Measurements from ENCODE around the gene MED13L.

MED13L gene

DNA sequence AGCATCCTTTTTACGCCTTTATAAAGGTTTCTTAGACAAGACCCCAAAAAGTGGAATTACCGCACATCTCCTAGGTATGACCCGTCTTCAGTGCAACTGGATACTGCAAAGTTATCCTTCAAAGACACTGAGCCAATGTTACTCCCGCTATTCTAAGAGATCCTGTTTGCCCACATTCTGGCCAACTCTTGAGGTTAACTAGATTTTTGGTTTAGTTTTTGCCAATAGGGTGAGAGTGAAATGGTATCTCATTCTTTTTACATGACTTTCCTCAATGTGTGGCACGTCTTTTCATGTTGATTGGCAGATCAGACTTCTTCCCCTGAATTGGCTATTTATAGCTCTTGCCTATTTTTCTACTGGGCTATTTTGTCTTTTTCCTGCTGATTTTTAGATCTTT, 347.2 kb downstream of the MED13L start:
- DNase-seq, result no peak

DNA sequence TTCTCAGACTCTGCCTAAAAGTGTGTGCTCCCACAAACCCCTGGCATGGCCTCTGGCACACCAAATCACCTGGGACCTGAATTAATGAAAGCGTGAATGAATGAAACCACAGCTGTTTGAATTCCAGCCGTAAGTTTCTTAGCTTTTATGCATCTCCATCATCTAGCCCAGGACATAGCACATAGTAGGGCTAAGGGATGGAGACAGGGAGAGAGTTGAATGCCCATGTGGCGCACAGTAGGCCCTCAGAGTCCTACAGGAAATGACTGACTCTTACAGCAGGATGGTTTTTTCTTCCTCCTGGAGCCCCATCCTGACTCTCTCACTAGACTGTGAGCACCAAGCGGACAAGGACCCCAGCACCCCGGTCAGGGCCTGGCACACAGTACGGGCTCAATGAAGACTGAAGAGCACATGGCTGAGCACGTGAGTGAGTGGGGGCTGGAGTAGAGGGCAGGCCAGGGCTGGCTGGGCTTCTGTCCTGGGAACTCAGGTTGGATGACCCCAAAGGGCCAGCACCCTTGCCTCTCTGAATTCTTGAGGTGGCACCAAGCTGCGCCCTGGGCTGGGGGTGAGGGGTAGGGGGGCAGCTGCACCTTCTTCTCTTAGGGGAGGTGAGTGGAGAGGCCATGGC, 351.3 kb downstream of the MED13L start:
- DNase-seq, result no peak

DNA sequence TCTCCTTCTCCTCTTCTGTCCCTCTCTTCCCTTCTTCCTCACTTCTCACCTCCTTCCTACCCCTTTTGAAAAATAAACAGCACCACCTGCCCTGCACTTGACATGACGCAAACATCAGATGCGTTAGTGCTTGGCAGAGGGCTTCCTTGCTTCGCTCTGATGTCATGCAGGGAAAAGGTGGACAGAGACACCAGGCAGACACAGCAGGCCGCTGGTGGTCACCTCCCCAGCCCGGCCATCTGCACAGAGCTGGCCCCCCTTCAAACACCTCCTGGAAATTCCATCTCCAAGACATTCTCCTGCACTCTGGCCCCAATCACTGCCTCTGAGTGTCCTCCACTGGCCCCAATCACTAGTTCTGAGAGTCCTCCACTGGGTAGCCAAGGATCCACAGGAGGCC, 353.6 kb downstream of the MED13L start:
- no peak for DNase-seq

DNA sequence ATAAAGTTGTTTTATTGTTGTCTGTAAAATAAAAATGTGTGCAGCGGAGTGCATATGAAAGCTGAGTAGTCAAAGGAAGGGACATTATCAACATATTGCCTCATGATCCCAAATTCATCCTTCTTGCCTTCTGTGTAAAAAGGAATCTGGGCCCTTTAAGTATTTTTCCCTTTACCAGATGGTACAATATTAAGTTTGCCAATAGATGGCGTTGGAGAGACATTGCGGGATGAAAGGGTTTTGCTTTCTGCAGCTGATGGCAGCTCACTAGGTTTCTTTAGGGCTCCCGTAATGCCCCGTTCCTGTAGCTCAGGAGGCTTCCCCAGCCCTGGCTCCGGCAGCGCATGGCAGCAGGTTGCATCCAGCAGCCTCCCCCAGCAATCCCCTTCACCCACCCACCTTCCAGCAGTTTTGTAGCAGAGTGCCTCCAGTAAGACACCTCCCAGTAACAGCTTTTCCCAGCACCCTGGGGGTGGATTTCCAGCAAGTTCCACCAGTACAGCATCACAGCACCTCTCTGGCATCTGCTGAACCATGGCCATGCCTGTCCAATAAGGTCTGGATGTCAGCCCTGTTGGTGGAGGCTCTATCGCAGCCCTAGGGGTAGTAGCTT, 354.4 kb downstream of the MED13L start:
- DNase-seq, result no peak

DNA sequence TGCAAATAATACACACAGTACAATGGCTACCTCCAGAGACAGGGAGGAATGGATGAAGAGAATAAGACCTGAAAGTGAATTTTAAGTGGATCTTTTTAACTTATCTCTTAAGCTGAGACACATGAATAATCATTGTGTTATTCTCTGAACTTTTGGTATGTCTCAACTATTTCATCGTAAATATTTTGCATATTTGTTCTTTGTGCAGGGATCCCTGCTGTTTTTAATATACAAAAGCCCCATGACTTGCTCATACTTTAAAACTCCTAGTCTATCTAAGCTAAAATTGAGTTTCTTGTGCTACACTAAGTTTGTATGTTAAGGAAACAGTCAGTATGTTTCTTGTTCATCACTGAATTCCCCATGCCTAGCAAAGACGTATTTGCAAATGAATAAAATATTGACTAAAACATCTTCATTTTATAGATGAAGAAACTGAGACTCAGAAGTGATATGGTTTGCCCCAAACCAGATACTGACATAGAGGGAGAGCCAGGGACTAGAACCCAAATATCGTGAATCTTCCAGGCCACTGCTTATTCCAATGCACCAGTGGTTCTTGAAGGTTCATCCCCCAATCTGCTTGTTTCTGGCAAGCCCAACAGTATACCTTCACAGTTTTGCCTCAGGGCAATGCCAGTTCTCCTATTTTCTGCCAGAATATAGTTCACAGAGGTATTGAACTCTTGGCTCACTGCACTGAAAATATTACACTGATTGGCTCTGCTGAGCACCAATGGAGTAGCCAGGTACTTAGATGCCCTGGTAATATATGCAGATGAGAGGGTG, 356.9 kb downstream of the MED13L start:
- no peak for DNase-seq

DNA sequence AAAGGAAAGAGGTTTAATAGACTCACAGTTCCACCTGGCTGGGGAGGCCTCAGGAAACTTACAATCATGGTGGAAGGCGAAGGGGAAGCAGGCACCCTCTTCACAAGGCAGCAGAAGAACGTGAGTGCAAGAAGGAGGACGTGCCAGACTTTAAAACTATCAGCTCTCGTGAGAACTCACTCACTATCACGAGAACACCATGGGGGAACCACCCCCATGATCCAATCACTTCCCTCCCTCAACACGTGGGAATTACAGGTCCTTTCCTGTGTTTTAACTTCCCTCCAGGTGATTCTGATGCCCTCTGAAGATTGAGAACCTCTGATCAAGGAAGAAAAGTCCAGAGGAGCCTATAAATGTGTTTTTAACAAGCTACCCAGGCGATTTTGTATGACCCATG, 358.7 kb downstream of the MED13L start:
- no peak for DNase-seq

DNA sequence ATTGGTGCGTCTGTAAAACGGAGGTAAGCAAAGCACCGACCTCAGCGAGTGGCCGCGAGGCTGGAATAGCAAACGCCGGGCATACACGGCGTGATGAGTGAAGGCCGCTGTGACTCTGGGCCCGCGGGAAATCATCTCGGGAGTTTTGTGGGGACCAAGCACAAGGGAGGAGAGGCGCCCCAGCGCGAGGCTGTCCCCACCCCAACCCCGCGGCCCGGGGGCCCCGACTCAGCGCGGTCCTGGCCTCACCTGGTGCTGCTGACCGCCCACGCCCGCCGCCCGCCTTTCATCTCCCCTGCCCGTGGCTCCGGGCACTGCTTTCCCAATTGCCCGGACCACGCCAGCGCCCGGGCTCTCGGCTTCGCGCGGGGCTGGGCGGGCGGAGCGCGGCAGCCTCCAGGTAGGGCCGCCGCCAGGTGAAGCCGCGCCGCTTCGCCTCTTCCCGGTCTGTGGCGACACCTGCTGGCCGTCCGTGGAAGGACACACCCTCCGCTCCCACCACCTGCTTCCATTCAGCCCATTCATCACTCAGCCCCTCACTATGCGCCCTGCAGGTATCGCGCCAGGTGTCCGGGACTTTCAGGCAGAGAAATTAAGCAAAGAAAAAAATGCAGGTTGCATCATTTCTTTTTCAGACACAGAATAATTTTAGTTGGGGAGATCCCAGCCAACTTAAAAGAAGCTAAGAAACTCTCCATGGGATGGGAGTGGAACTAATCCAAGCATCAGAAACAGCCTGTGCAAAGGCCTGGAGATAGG, 360.4 kb downstream of the MED13L start:
- DNase-seq, result peak; percentile 10

DNA sequence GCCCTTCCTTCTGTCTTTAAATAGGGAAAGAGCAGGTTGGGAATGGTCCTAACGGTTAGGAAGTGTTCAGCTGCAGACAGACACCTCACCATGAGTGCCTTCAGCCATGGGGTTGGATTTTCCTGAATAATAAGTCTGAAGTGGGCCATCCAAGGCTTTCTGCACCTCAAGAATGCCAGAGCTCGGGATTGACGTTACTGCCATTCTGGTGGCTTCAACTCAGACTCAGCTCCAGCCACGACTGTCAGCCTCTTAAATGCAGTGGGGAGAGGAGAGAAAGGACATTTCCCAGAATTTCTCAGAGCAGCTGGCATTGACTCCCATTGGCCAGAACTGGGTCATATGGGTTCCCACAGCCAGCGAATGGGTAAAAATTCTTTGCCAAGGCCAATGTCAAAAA, 363.4 kb downstream of the MED13L start:
- no peak for DNase-seq

DNA sequence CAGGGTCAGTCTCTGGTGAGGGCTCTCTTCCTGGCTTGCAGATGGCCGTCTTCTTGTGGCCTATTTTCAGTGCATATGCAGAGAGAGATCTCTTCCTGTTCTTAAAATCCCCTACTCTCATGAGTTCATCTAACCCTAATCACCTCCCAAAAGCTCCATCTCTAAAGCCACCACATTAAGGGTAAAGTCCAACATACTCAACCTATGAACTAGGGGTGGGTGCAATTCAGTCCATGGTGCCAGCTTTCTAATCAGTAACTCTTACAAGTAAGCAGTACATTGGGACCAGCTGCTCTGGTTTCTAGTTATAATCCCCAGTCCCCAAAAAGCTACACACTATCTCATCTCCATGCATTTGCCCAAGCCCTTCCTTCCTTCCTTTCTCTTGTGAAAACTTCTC, 365.1 kb downstream of the MED13L start:
- DNase-seq, result no peak

DNA sequence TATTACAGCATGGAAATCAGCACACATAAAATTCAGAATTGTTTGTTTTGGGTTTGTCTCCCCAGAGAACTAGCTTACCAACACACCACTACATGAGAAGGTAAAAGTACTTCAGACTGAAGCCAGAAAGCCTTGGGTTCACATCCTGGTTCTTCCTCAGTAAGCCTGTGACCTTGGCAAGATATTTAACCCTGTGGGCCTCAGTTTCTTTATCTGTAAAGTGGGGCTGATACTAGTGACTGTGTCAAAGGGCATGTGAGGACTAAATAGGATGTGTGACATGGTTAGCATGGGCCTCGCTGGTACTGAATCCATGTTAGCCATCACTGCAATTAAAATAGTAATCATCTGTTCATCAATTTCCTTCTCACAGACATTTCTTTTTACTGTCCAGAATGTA, 366.1 kb downstream of the MED13L start:
- DNase-seq, result no peak

DNA sequence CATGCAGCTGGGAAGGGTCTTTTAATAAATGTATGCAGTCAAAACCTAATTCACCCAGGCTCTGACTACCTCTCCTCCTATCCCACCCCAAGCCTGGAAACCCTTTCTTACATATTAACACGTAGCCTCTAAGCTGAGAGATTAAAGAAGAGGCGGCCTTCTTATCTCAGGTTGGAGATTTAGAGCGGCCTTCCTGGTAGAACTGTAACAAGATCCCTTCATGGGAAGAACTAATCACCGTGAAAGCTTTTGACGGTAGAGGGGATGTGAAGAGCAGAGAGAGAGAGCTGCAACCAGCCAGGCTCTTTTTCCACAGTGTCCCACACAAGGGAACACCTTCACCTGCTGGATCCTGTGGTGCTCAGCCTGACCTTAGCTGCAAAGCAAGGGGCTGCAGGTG, 367.4 kb downstream of the MED13L start:
- DNase-seq, result no peak
